Neural cell (in vitro differentiated cells): ENCODE results near the gene MT4. TPM values are rescaled to one million over a fixed set of nuclear protein-coding genes. Genes with fewer than 3 reads are reported as not detected.

Experiments used
- H2AFZ ChIP-seq: fragments of 200-600, 300-800 bp; sonication (generic), shearing (Covaris generic); 2 replicates; pipeline ENCODE4 v1.6.0; 2014; ENCODE audit warnings: low read depth, mild to moderate bottlenecking, antibody characterized with exemption, low read length, moderate library complexity
- H3F3A ChIP-seq: fragments of 200-600 bp; shearing (Covaris generic); 2 replicates; pipeline ENCODE4 v1.6.1; 2016; ENCODE audit warnings: mild to moderate bottlenecking, moderate library complexity, mixed read lengths, antibody characterized with exemption, low read length; ENCODE audit not compliant: insufficient read depth, poor library complexity, severe bottlenecking
- H3K27ac ChIP-seq: fragments of 200-600, 300-800 bp; sonication (generic), shearing (Covaris generic); 2 replicates; pipeline ENCODE4 v1.5.1; 2014; ENCODE audit warnings: mild to moderate bottlenecking, low read length, moderate library complexity
- H3K27me3 ChIP-seq: fragments of 300-800, 200-600 bp; sonication (generic), shearing (Covaris generic); 2 replicates; pipeline ENCODE4 v1.6.0; 2014; ENCODE audit warnings: mild to moderate bottlenecking, low read depth, low read length, moderate library complexity; ENCODE audit not compliant: insufficient read depth
- H3K36me3 ChIP-seq: fragments of 300-800, 200-600 bp; sonication (generic), shearing (Covaris generic); 2 replicates; pipeline ENCODE4 v1.5.1; 2014; ENCODE audit warnings: mild to moderate bottlenecking, antibody characterized with exemption, low read length, moderate library complexity; ENCODE audit not compliant: insufficient read depth
- H3K4me2 ChIP-seq: fragments of 300-800, 200-600 bp; sonication (generic), shearing (Covaris generic); 2 replicates; pipeline ENCODE4 v1.6.0; 2014; ENCODE audit warnings: mild to moderate bottlenecking, low read length
- H3K4me3 ChIP-seq: fragments of 300-800, 200-600 bp; sonication (generic), shearing (Covaris generic); 2 replicates; pipeline ENCODE4 v1.5.1; 2014; ENCODE audit warnings: mild to moderate bottlenecking, low read length, moderate library complexity
- H3K79me2 ChIP-seq: fragments of 200-600 bp; shearing (Covaris generic); replicated peaks from 2 replicates; pipeline ENCODE4 v1.6.0; 2014; ENCODE audit warnings: mild to moderate bottlenecking, low read length, moderate library complexity; ENCODE audit not compliant: insufficient read depth
- H3K9ac ChIP-seq: fragments of 300-800, 200-600 bp; sonication (generic), shearing (Covaris generic); 2 replicates; pipeline ENCODE4 v1.6.1; 2016; ENCODE audit warnings: mild to moderate bottlenecking, low read length, mixed read lengths
- H3K9me2 ChIP-seq: fragments of 200-600 bp; shearing (Covaris generic); 2 replicates; pipeline ENCODE4 v1.6.1; 2016; ENCODE audit warnings: mild to moderate bottlenecking, low read length, mixed read lengths; ENCODE audit not compliant: insufficient read depth
- H3K9me3 ChIP-seq: fragments of 200-600, 300-800 bp; sonication (generic), shearing (Covaris generic); 2 replicates; pipeline ENCODE4 v1.6.1; 2016; ENCODE audit warnings: mild to moderate bottlenecking, mixed run types, low read length, moderate library complexity, mixed read lengths
- H4K20me1 ChIP-seq: fragments of 200-600 bp; shearing (Covaris generic); 2 replicates; pipeline ENCODE4 v1.6.1; 2016; ENCODE audit warnings: mild to moderate bottlenecking, mixed run types; ENCODE audit not compliant: insufficient read depth
- CTCF ChIP-seq: fragments of 450-650 bp; IDR thresholded peaks from 2 replicates; pipeline ENCODE4 v1.5.1; 2014; ENCODE audit warnings: antibody characterized with exemption, mild to moderate bottlenecking, moderate library complexity; ENCODE audit not compliant: poor library complexity, severe bottlenecking
- EP300 ChIP-seq: fragments of 450-650 bp; conservative IDR thresholded peaks from 2 replicates; pipeline ENCODE4 v1.6.1; 2014; ENCODE audit warnings: antibody characterized with exemption, mild to moderate bottlenecking, moderate library complexity; ENCODE audit not compliant: poor library complexity, severe bottlenecking
- EZH2 ChIP-seq: fragments of 200-600, 300-800 bp; shearing (Covaris generic), sonication (generic); IDR thresholded peaks from 2 replicates; pipeline ENCODE4 v1.6.1; 2014; ENCODE audit warnings: antibody characterized with exemption, low read length, borderline replicate concordance, mild to moderate bottlenecking; ENCODE audit not compliant: insufficient read depth, poor library complexity, severe bottlenecking
- MXI1 ChIP-seq: fragments of 450-650 bp; conservative IDR thresholded peaks from 2 replicates; pipeline ENCODE4 v1.6.1; 2014; ENCODE audit warnings: antibody characterized with exemption, mild to moderate bottlenecking; ENCODE audit not compliant: poor library complexity, severe bottlenecking
- POLR2AphosphoS5 ChIP-seq: IDR thresholded peaks from 2 replicates; pipeline ENCODE4 v1.6.1; 2012
- RAD21 ChIP-seq: fragments of 450-650 bp; conservative IDR thresholded peaks from 2 replicates; pipeline ENCODE4 v1.6.1; 2014; ENCODE audit warnings: antibody characterized with exemption, mild to moderate bottlenecking, moderate library complexity
- REST ChIP-seq: IDR thresholded peaks from 2 replicates; pipeline ENCODE4 v1.6.1; 2012; ENCODE audit warnings: borderline replicate concordance
- SMC3 ChIP-seq: fragments of 450-650 bp; conservative IDR thresholded peaks from 2 replicates; pipeline ENCODE4 v1.6.1; 2014; ENCODE audit warnings: antibody characterized with exemption, mild to moderate bottlenecking, moderate library complexity; ENCODE audit not compliant: poor library complexity
- TAF1 ChIP-seq: IDR thresholded peaks from 2 replicates; pipeline ENCODE4 v1.6.1; 2012; ENCODE audit warnings: low read depth
- polyA plus RNA-seq: library from polyadenylated mRNA; depleted of rRNA; stranded (reverse); fragments of >200 nt; gene quantifications from 2 replicates; pipeline ENCODE4 v1.2.3, GENCODE V29; 2014

MT4 gene
- polyA plus RNA-seq, 1 donor from 2014 or later: not detected

- Histone ChIP-seq H3K9ac (no peak overlapping the region), H3K9me2 (no peaks in the 10 kb centered on the region), H3K27ac (no peak overlapping the region), H2AFZ (no peak overlapping the region), H3K4me3 (no peak overlapping the region), H3K4me2 (no peak overlapping the region), H4K20me1 (no peaks in the 10 kb centered on the region), H3K79me2 (no peaks in the 10 kb centered on the region), H3K27me3 (peaks cover 77% of the 10 kb centered on the region), H3K9me3 (no peaks in the 10 kb centered on the region), H3F3A (no peaks in the 10 kb centered on the region), H3K36me3 (no peaks in the 10 kb centered on the region)
- no peak for TF ChIP-seq CTCF
Observed at GRCh38 chr16:56613706-56614105, 48.8 kb downstream of the MT4 start.

GRCh38 chr16:56614549-56614991, 49.7 kb downstream of the MT4 start:
- H3K27ac ChIP-seq: no peak overlapping the region

More at GRCh38 chr16:56614549-56614991, 49.7 kb downstream of the MT4 start:
- H3K79me2 ChIP-seq: no peaks in the 10 kb centered on the region
- H3K9me3 ChIP-seq: no peaks in the 10 kb centered on the region
- no peaks in the 10 kb centered on the region for H4K20me1 ChIP-seq
- no peaks in the 10 kb centered on the region for H3K36me3 ChIP-seq
- no peak overlapping the region for H3K4me3 ChIP-seq
- no peaks in the 10 kb centered on the region for H3F3A ChIP-seq
- H2AFZ ChIP-seq: no peak overlapping the region
- TF ChIP-seq EZH2 (no peak), RAD21 (no peak), MXI1 (no peak), CTCF (no peak), POLR2AphosphoS5 (no peak), REST (no peak), TAF1 (no peak), SMC3 (no peak), EP300 (no peak)
- no peak overlapping the region for H3K9ac ChIP-seq
- no peaks in the 10 kb centered on the region for H3K9me2 ChIP-seq
- no peak overlapping the region for H3K4me2 ChIP-seq
- peaks cover 77% of the 10 kb centered on the region for H3K27me3 ChIP-seq
